Glomerular visceral epithelial cell (primary cell): ENCODE data around the gene GLRA3.
"Not testable (repeated sequence)": the region's sequence is repeated elsewhere in the genome, so short reads cannot be mapped to it uniquely, and the experiment has no call there.

Source experiments
- DNase-seq: peaks from one replicate; pipeline ENCODE4 v3.0.0-alpha.2; 2016; ENCODE audit errors: extremely low spot score

GLRA3 gene

GRCh38 chr4:174828845-174829701 lies at the start of gene GLRA3:
Gene GLRA3 (minus strand): TSS chr4:174829247. CDS start chr4:174828811, 436 bp downstream.
- peak; percentile 78 for DNase-seq

- DNase-seq = no peak
Measured at GRCh38 chr4:174874898-174875297, 45.9 kb upstream of the GLRA3 start.

GRCh38 chr4:174873931-174874330 lies 44.9 kb upstream of the GLRA3 start:
- peak; percentile 30 for DNase-seq

GRCh38 chr4:174873146-174873545 lies 44.1 kb upstream of the GLRA3 start:
- not testable (repeated sequence) for DNase-seq

- DNase-seq = no peak
Measured at GRCh38 chr4:174871407-174871806, 42.4 kb upstream of the GLRA3 start.

GRCh38 chr4:174870311-174870710 lies 41.3 kb upstream of the GLRA3 start:
- no peak for DNase-seq

GRCh38 chr4:174869339-174869738 lies 40.3 kb upstream of the GLRA3 start:
- DNase-seq = no peak

GRCh38 chr4:174867903-174868302 lies 38.9 kb upstream of the GLRA3 start:
- no peak for DNase-seq

- DNase-seq = no peak
Measured at GRCh38 chr4:174865418-174865985, 36.5 kb upstream of the GLRA3 start.

GRCh38 chr4:174864031-174864430 lies 35.0 kb upstream of the GLRA3 start:
- no peak for DNase-seq

- no peak for DNase-seq
Measured at GRCh38 chr4:174860588-174860987, 31.5 kb upstream of the GLRA3 start.

- DNase-seq = no peak
Measured at GRCh38 chr4:174859904-174860303, 30.9 kb upstream of the GLRA3 start.

- no peak for DNase-seq
Measured at GRCh38 chr4:174856926-174857800, 28.1 kb upstream of the GLRA3 start.

GRCh38 chr4:174855050-174855449 lies 26.0 kb upstream of the GLRA3 start:
- DNase-seq = no peak

- no peak for DNase-seq
Measured at GRCh38 chr4:174853629-174854028, 24.6 kb upstream of the GLRA3 start.

GRCh38 chr4:174848596-174848995 lies 19.5 kb upstream of the GLRA3 start:
- DNase-seq = no peak

- no peak for DNase-seq
Measured at GRCh38 chr4:174847801-174848427, 18.9 kb upstream of the GLRA3 start.

- DNase-seq = no peak
Measured at GRCh38 chr4:174835536-174835935, 6.5 kb upstream of the GLRA3 start.

- DNase-seq = no peak
Measured at GRCh38 chr4:174834477-174834876, 5.4 kb upstream of the GLRA3 start.

GRCh38 chr4:174826660-174827059 lies 2.4 kb downstream of the GLRA3 start:
- no peak for DNase-seq

GRCh38 chr4:174815282-174815681 lies 13.8 kb downstream of the GLRA3 start:
- no peak for DNase-seq

- no peak for DNase-seq
Measured at GRCh38 chr4:174813292-174813691, 15.8 kb downstream of the GLRA3 start.
